Left cardiac atrium (tissue), 4 donors: ENCODE data around the gene DUSP3. TPM values are rescaled to one million over a fixed set of nuclear protein-coding genes. Genes with fewer than 3 reads are reported as not detected.

Experiments
- ATAC-seq, 2 donors: fragments of 200-7000 bp; cut with Tn5 transposase; one replicate each; pipeline ENCODE4 v1.9.1; 2020; ENCODE audit warnings: mild to moderate bottlenecking in 2 of 2, moderate library complexity in 2 of 2
- DNase-seq: peaks from one replicate; pipeline ENCODE4 v3.0.0-alpha.2; 2020
- intact Hi-C, 2 donors: fragments of 100-400 bp; cut with DNase I; formaldehyde crosslinking; loops; one replicate each; pipeline versions ENCODE4 v1.14.1 to v1.15.1; 2022 to 2023
- total RNA-seq, 2 donors: library from RNA; stranded (reverse); fragmentation: NEBNext Ultra II Directional; extraction: Animal tissue kit (Norgen Biotek cat#: 25700); gene quantifications; one replicate each; pipeline ENCODE4 v1.2.1, GENCODE V29; 2021
- donor health status: DM: no; HTN: yes; CAD: no.
- donor health status: DM: no; HTN: yes; CAD: no; lungs with severe emphysema.
- donor health status: DM: yes; HTN: yes; CAD: no.
- donor health status: Dilated cardiomyopathy.

Gene DUSP3
- total RNA-seq, 2 donors from 2014 or later, result 149 to 204 TPM

- intact Hi-C loops, result no loop called here
- DNase-seq, result no peak
- no peak for ATAC-seq
Observed at GRCh38 chr17:43753493-43754129, 25.2 kb downstream of the DUSP3 start.

GRCh38 chr17:43750153-43750552 lies 28.6 kb downstream of the DUSP3 start:
- intact Hi-C loops, result no loop called here
- ATAC-seq (no peak), DNase-seq (no peak)

- no peak for DNase-seq
- peak in 1 of 2 donors; percentile 53 for ATAC-seq
- intact Hi-C loops, result no loop called here
Observed at GRCh38 chr17:43745541-43745940, 33.2 kb downstream of the DUSP3 start.

GRCh38 chr17:43741636-43742035 lies 37.1 kb downstream of the DUSP3 start:
- DNase-seq (no peak), ATAC-seq (no peak)
- intact Hi-C loops, result no loop called here

- DNase-seq, result no peak
Observed at GRCh38 chr17:43740541-43740940, 38.2 kb downstream of the DUSP3 start.

GRCh38 chr17:43737722-43738121 lies 41.1 kb downstream of the DUSP3 start:
- intact Hi-C loops, result no loop called here
- ATAC-seq (no peak), DNase-seq (no peak)

More at GRCh38 chr17:43740541-43740940, 38.2 kb downstream of the DUSP3 start:
- no peak for ATAC-seq
- intact Hi-C loops, result no loop called here

- intact Hi-C loops, result no loop called here
- ATAC-seq, result no peak
- no peak for DNase-seq
Observed at GRCh38 chr17:43736389-43736788, 42.4 kb downstream of the DUSP3 start.

GRCh38 chr17:43734376-43734775 lies 44.4 kb downstream of the DUSP3 start:
- ATAC-seq (peak; percentile 57 to 62), DNase-seq (no peak)
- intact Hi-C loops, result no loop called here

GRCh38 chr17:43733956-43734355 lies 44.8 kb downstream of the DUSP3 start:
- ATAC-seq (peak in 1 of 2 donors; percentile 21), DNase-seq (no peak)
- intact Hi-C loops, result no loop called here

GRCh38 chr17:43732958-43733357 lies 45.8 kb downstream of the DUSP3 start:
- DNase-seq (no peak), ATAC-seq (no peak)
- intact Hi-C loops, result no loop called here

GRCh38 chr17:43728081-43728480 lies 50.7 kb downstream of the DUSP3 start:
- no peak for DNase-seq
- no peak for ATAC-seq
- intact Hi-C loops, result no loop called here

- intact Hi-C loops, result no loop called here
- DNase-seq (no peak), ATAC-seq (peak in 1 of 2 donors; percentile 24)
Observed at GRCh38 chr17:43723697-43724359, 54.9 kb downstream of the DUSP3 start.

- no peak for DNase-seq
- intact Hi-C loops, result no loop called here
- no peak for ATAC-seq
Observed at GRCh38 chr17:43722870-43723665, 55.7 kb downstream of the DUSP3 start.

- ATAC-seq (no peak), DNase-seq (no peak)
- intact Hi-C loops, result no loop called here
Observed at GRCh38 chr17:43722269-43722619, 56.5 kb downstream of the DUSP3 start.

GRCh38 chr17:43721537-43722268 lies 57.1 kb downstream of the DUSP3 start:
- DNase-seq, result no peak
- intact Hi-C loops, result no loop called here
- ATAC-seq, result no peak

GRCh38 chr17:43720311-43721060 lies 58.3 kb downstream of the DUSP3 start:
- ATAC-seq, result peak; percentile 97
- intact Hi-C loops, result no loop called here
- peak; percentile 89 for DNase-seq

- no peak for DNase-seq
- intact Hi-C loops, result no loop called here
- ATAC-seq, result no peak
Observed at GRCh38 chr17:43719578-43719977, 59.2 kb downstream of the DUSP3 start.

GRCh38 chr17:43718544-43718943 lies 60.2 kb downstream of the DUSP3 start:
- ATAC-seq (no peak), DNase-seq (no peak)
- intact Hi-C loops, result no loop called here

- no peak for ATAC-seq
- intact Hi-C loops, result no loop called here
Observed at GRCh38 chr17:43717913-43718312, 60.9 kb downstream of the DUSP3 start.

More at GRCh38 chr17:43717913-43718312, 60.9 kb downstream of the DUSP3 start:
- DNase-seq, result no peak
